H9 (cell line): Measurements from ENCODE around the gene ABCA3. TPM values are rescaled to one million over a fixed set of nuclear protein-coding genes. Genes with fewer than 3 reads are reported as not detected.

Source experiments
- DNase-seq: peaks from one replicate; pipeline ENCODE4 v3.0.0-alpha.2; 2017
- H2AFZ ChIP-seq: one replicate; pipeline ENCODE4 v1.6.1; 2013; ENCODE audit warnings: mild to moderate bottlenecking, low read length, control low read depth, moderate library complexity
- H2AK5ac ChIP-seq: 2 replicates; pipeline ENCODE4 v1.6.1; 2013; ENCODE audit warnings: low read length, control low read depth, mixed read lengths; ENCODE audit not compliant: insufficient read length
- H2BK120ac ChIP-seq: one replicate; pipeline ENCODE4 v1.6.1; 2013; ENCODE audit warnings: low read depth, mild to moderate bottlenecking, low read length, control low read depth, inconsistent platforms; ENCODE audit not compliant: poor library complexity, severe bottlenecking
- H2BK12ac ChIP-seq: 2 replicates; pipeline ENCODE4 v1.6.1; 2013; ENCODE audit warnings: low read length, control low read depth, mixed read lengths, low read depth; ENCODE audit not compliant: insufficient read length
- H2BK15ac ChIP-seq: 2 replicates; pipeline ENCODE4 v1.6.1; 2013; ENCODE audit warnings: low read depth, low read length, control low read depth
- H2BK20ac ChIP-seq: one replicate; pipeline ENCODE4 v1.6.1; 2013; ENCODE audit warnings: low read depth, mild to moderate bottlenecking, low read length, control low read depth, inconsistent platforms; ENCODE audit not compliant: poor library complexity, severe bottlenecking
- H2BK5ac ChIP-seq: 2 replicates; pipeline ENCODE4 v1.6.1; 2013; ENCODE audit warnings: low read length, control low read depth, mixed read lengths; ENCODE audit not compliant: insufficient read length
- H3K14ac ChIP-seq: 2 replicates; pipeline ENCODE4 v1.6.1; 2013; ENCODE audit warnings: low read length, control low read depth; ENCODE audit not compliant: insufficient read depth
- H3K18ac ChIP-seq: 2 replicates; pipeline ENCODE4 v1.6.1; 2013; ENCODE audit warnings: low read depth, mild to moderate bottlenecking, mixed read lengths, low read length, control low read depth; ENCODE audit not compliant: insufficient read length
- H3K23ac ChIP-seq: 2 replicates; pipeline ENCODE4 v1.6.1; 2013; ENCODE audit warnings: low read length, control low read depth, mixed read lengths, low read depth; ENCODE audit not compliant: insufficient read length
- H3K23me2 ChIP-seq: 2 replicates; pipeline ENCODE4 v1.6.1; 2013; ENCODE audit warnings: low read depth, mild to moderate bottlenecking, mixed read lengths, low read length, control low read depth; ENCODE audit not compliant: insufficient read length, poor library complexity, severe bottlenecking
- H3K27ac ChIP-seq: 2 replicates; pipeline ENCODE4 v1.5.1; 2013; ENCODE audit warnings: low read length, control low read depth, mixed read lengths, low read depth; ENCODE audit not compliant: insufficient read length
- H3K27me3 ChIP-seq: 2 replicates; pipeline ENCODE4 v1.6.1; 2013; ENCODE audit warnings: low read length, control low read depth, inconsistent platforms; ENCODE audit not compliant: insufficient read depth
- H3K4ac ChIP-seq: 2 replicates; pipeline ENCODE4 v1.6.1; 2013; ENCODE audit warnings: low read depth, mild to moderate bottlenecking, control low read depth, inconsistent platforms, low read length, moderate library complexity
- H3K4me1 ChIP-seq: 2 replicates; pipeline ENCODE4 v1.6.1; 2013; ENCODE audit warnings: low read length, control low read depth, inconsistent platforms; ENCODE audit not compliant: insufficient read depth
- H3K4me2 ChIP-seq: 2 replicates; pipeline ENCODE4 v1.6.1; 2013; ENCODE audit warnings: low read length, control low read depth, mixed read lengths; ENCODE audit not compliant: insufficient read length, insufficient read depth
- H3K56ac ChIP-seq: 2 replicates; pipeline ENCODE4 v1.6.1; 2013; ENCODE audit warnings: low read depth, mild to moderate bottlenecking, mixed read lengths, low read length, control low read depth; ENCODE audit not compliant: insufficient read length
- H3K79me1 ChIP-seq: 2 replicates; pipeline ENCODE4 v1.6.1; 2013; ENCODE audit warnings: low read depth, mild to moderate bottlenecking, moderate library complexity, low read length, control low read depth, inconsistent platforms; ENCODE audit not compliant: insufficient read depth, poor library complexity, severe bottlenecking
- H3K79me2 ChIP-seq: 2 replicates; pipeline ENCODE4 v1.6.1; 2013; ENCODE audit warnings: low read length, control low read depth, inconsistent platforms; ENCODE audit not compliant: insufficient read depth
- H3K9ac ChIP-seq: 2 replicates; pipeline ENCODE4 v1.6.1; 2013; ENCODE audit warnings: low read length, control low read depth, mixed read lengths; ENCODE audit not compliant: insufficient read length; ENCODE audit errors: extremely low read depth
- H3K9me3 ChIP-seq: one replicate; pipeline ENCODE4 v1.6.1; 2013; ENCODE audit warnings: low read depth, low read length, inconsistent platforms; ENCODE audit not compliant: control insufficient read depth
- H3T11ph ChIP-seq: one replicate; pipeline ENCODE4 v1.6.1; 2013; ENCODE audit warnings: mild to moderate bottlenecking, low read length, control low read depth, inconsistent platforms
- H4K20me1 ChIP-seq: one replicate; pipeline ENCODE4 v1.6.1; 2013; ENCODE audit not compliant: control insufficient read depth, insufficient read length, insufficient read depth
- H4K5ac ChIP-seq: 2 replicates; pipeline ENCODE4 v1.6.1; 2013; ENCODE audit warnings: low read depth, mild to moderate bottlenecking, mixed read lengths, low read length, control low read depth; ENCODE audit not compliant: insufficient read length
- H4K8ac ChIP-seq: replicated peaks from 2 replicates; pipeline ENCODE4 v1.6.1; 2013; ENCODE audit warnings: low read length, control low read depth, mixed read lengths, low read depth; ENCODE audit not compliant: insufficient read length
- H4K91ac ChIP-seq: 2 replicates; pipeline ENCODE4 v1.6.1; 2013; ENCODE audit warnings: low read depth, mild to moderate bottlenecking, moderate library complexity, mixed read lengths, low read length, control low read depth; ENCODE audit not compliant: insufficient read length
- H3K27ac Mint-ChIP-seq, 3 experiments: 2 replicates in 2 of 3; 3 replicates in 1 of 3; pipeline ENCODE4 v1.8.0; 2020 to 2021; ENCODE audit warnings: mixed read lengths in 3 of 3, mild to moderate bottlenecking in 1 of 3, moderate library complexity in 1 of 3
- H3K27me3 Mint-ChIP-seq: 2 replicates; pipeline ENCODE4 v1.8.0; 2021; ENCODE audit warnings: low read depth, mild to moderate bottlenecking, moderate library complexity, mixed read lengths
- H3K36me3 Mint-ChIP-seq, 3 experiments: 2 replicates in 2 of 3; 3 replicates in 1 of 3; pipeline ENCODE4 v1.8.0; 2020 to 2021; ENCODE audit warnings: low read depth in 3 of 3, mixed read lengths in 3 of 3; ENCODE audit not compliant: insufficient read depth in 1 of 3
- H3K4me1 Mint-ChIP-seq, 2 experiments: 2 replicates each; pipeline ENCODE4 v1.8.0; 2020; ENCODE audit warnings: mixed read lengths in 2 of 2
- H3K4me3 Mint-ChIP-seq, 2 experiments: 2 replicates in 1 of 2; 3 replicates in 1 of 2; pipeline ENCODE4 v1.8.0; 2020 to 2021; ENCODE audit warnings: mild to moderate bottlenecking in 2 of 2, mixed read lengths in 2 of 2, moderate library complexity in 1 of 2
- H3K9me3 Mint-ChIP-seq, 2 experiments: 2 replicates in 1 of 2; 3 replicates in 1 of 2; pipeline ENCODE4 v1.8.0; 2020; ENCODE audit warnings: mild to moderate bottlenecking in 2 of 2, mixed read lengths in 2 of 2, moderate library complexity in 1 of 2
- CTCF ChIP-seq: fragments of 200-600 bp; sonication (generic); conservative IDR thresholded peaks from 3 replicates; pipeline ENCODE4 v1.8.0; 2021; ENCODE audit warnings: antibody characterized with exemption, mild to moderate bottlenecking
- WGBS: extraction: QIAGEN DNeasy Blood & Tissue Kit; methylation state at CpG from one replicate; pipeline ENCODE4 v1.1.7; 2013; ENCODE audit warnings: missing lambda C conversion rate, low lambda C conversion rate, mixed read lengths; ENCODE audit not compliant: insufficient read length; ENCODE audit errors: extremely low coverage; 5-methylcytosine and 5-hydroxymethylcytosine counted together
- total RNA-seq: library from RNA; stranded (reverse); gene quantifications from 2 replicates; pipeline ENCODE4 v1.2.1, GENCODE V29; 2021

Gene ABCA3
- total RNA-seq, 1 experiment from 2014 or later = 8.0 TPM

- H3K4ac ChIP-seq = no peak overlapping the region
- no peak overlapping the region; the same call in 1 of the 2 replicates for H2BK15ac ChIP-seq
- Mint-ChIP-seq H3K9me3 (no peaks in the 10 kb centered on the region), H3K4me3 (no peak overlapping the region), H3K27me3 (peaks cover 23% of the 10 kb centered on the region), H3K4me1 (0 out of 4 replicates have a peak, but pooled peaks cover 0 to 2% of the 10 kb centered on the region in 2 experiments), H3K27ac (peak overlapping the region in 1 of 3 experiments; percentile 35; a peak in 1 of 7 replicates), H3K36me3 (no peaks in the 10 kb centered on the region; a peak in 2 of 7 replicates)
- no peak overlapping the region for H3K4me2 ChIP-seq
- H3K23me2 ChIP-seq = no peaks in the 10 kb centered on the region
- H3K4me1 ChIP-seq = no peaks in the 10 kb centered on the region
- no peak overlapping the region for H3K18ac ChIP-seq
- H3K56ac ChIP-seq = no peak overlapping the region
- no peak overlapping the region for H4K91ac ChIP-seq
- no peaks in the 10 kb centered on the region for H4K20me1 ChIP-seq
- WGBS = no CpG with 5 or more reads among the region's 5 CpGs
- no peaks in the 10 kb centered on the region for H3K79me1 ChIP-seq
- no peak overlapping the region for H3K27ac ChIP-seq
- no peak overlapping the region for H2BK120ac ChIP-seq
- no peak for DNase-seq
- no peak overlapping the region for H3K23ac ChIP-seq
- no peak overlapping the region for H3K9ac ChIP-seq
- no peak overlapping the region for H3T11ph ChIP-seq
- H2BK5ac ChIP-seq = no peak overlapping the region
- H2BK20ac ChIP-seq = no peak overlapping the region
- no peaks in the 10 kb centered on the region for H3K79me2 ChIP-seq
- no peak overlapping the region for H3K14ac ChIP-seq
- no peak overlapping the region for H4K5ac ChIP-seq
- TF ChIP-seq CTCF = no peak
- no peaks in the 10 kb centered on the region for H3K27me3 ChIP-seq
- H2BK12ac ChIP-seq = no peak overlapping the region
- no peaks in the 10 kb centered on the region for H3K9me3 ChIP-seq
- H2AFZ ChIP-seq = no peak overlapping the region
- no peak overlapping the region for H4K8ac ChIP-seq
- H2AK5ac ChIP-seq = no peak overlapping the region
These were observed 8.6 kb downstream of the ABCA3 start for GRCh38 chr16:2331931-2332267.
